BE2C (cell line): ENCODE results near the gene MOCS3.
A peak's percentile ranks its signal among the peaks of the same experiment; 100 is the strongest.

ENCODE experiments used
- DNase-seq: peaks from one replicate; pipeline ENCODE4 v3.0.0-alpha.2; 2020
- H3K27me3 ChIP-seq: fragments of 250-450 bp; sonication (Bioruptor Pico); 2 replicates; pipeline ENCODE4 v1.5.1; 2020; ENCODE audit warnings: mild to moderate bottlenecking
- H3K36me3 ChIP-seq: fragments of 250-450 bp; sonication (Bioruptor Pico); 2 replicates; pipeline ENCODE4 v1.5.1; 2020; ENCODE audit warnings: mild to moderate bottlenecking
- H3K4me1 ChIP-seq: fragments of 250-450 bp; sonication (Bioruptor Pico); 2 replicates; pipeline ENCODE4 v1.5.1; 2020
- H3K4me3 ChIP-seq: 2 replicates; pipeline ENCODE4 v1.5.1; 2011; ENCODE audit warnings: low read depth, low read length
- H3K9me3 ChIP-seq: fragments of 250-450 bp; sonication (Bioruptor Pico); 2 replicates; pipeline ENCODE4 v1.5.1; 2020
- CTCF ChIP-seq: IDR thresholded peaks from 2 replicates; pipeline ENCODE4 v1.5.1; 2012; ENCODE audit warnings: mild to moderate bottlenecking, low read depth, low read length

Gene MOCS3

GRCh38 chr20:50930139-50930975, 28.3 kb upstream of the MOCS3 start:
- H3K36me3 ChIP-seq: peaks cover 57% of the 10 kb centered on the region
- peak; percentile 24 for DNase-seq
- no peaks in the 10 kb centered on the region for H3K9me3 ChIP-seq
- H3K4me3 ChIP-seq: peak overlapping the region; percentile 94
- no peaks in the 10 kb centered on the region for H3K27me3 ChIP-seq
- no peaks in the 10 kb centered on the region for H3K4me1 ChIP-seq
- TF ChIP-seq CTCF: no peak

- Histone ChIP-seq H3K36me3 (peaks cover 57% of the 10 kb centered on the region), H3K9me3 (no peaks in the 10 kb centered on the region)
Measured at GRCh38 chr20:50930976-50931305, 27.7 kb upstream of the MOCS3 start.

DNA sequence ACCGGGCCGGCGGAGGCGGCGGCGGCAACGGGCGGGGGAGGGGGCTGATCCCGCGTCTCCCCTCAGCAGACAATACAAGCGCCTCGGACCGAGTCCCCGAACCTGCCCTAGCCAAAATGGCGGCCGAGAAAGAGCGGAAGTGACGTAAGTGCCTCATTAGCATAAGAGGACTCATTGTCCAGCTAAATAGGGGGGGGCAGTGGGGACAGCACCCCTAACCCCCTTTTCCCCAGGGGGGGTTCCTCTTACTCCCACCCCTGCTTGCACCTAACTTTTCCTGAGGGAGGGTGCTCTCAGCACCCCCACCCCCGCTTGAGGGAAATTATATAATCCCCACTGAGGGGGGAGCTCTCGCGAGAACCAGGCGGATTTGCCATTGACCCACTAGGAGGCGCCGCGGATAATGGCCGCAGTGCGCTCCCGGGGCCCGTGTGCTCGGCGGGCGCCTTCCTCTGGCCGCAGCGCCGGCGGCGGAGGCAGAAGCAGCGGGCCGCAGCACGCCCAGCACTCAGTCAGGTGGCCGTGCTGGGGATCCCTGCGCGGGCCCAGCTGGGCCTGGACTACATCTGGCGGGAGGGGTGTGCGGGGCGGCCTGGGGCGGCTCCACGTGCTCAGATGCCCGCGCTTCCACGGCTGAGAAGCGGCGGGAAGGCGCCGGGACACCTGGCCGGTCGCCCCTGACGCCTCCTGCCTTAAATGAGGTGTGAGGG, 27.2 kb upstream of the MOCS3 start, which contains the start of gene ADNP:
ADNP (minus strand) TSS at position 132 of the 710 bp plus-strand sequence. CDS start 27,441 bp downstream, outside the sequence.
- TF ChIP-seq CTCF: peak; percentile 61
- DNase-seq: peak; percentile 92
- H3K36me3 ChIP-seq: peaks cover 52% of the 10 kb centered on the region

More at GRCh38 chr20:50930976-50931305, 27.7 kb upstream of the MOCS3 start:
- H3K27me3 ChIP-seq: no peaks in the 10 kb centered on the region
- TF ChIP-seq CTCF: no peak; the same call in 1 of the 2 replicates
- no peak for DNase-seq
- H3K4me3 ChIP-seq: peak overlapping the region; percentile 60
- no peaks in the 10 kb centered on the region for H3K4me1 ChIP-seq

GRCh38 chr20:50932016-50932485, 26.6 kb upstream of the MOCS3 start:
- peak overlapping the region; percentile 60 for H3K4me3 ChIP-seq
- no peak for TF ChIP-seq CTCF
- no peaks in the 10 kb centered on the region for H3K4me1 ChIP-seq
- peaks cover 46% of the 10 kb centered on the region for H3K36me3 ChIP-seq
- DNase-seq: no peak
- no peaks in the 10 kb centered on the region for H3K27me3 ChIP-seq
- H3K9me3 ChIP-seq: no peaks in the 10 kb centered on the region

More for the DNA sequence above, 27.2 kb upstream of the MOCS3 start, which contains the start of gene ADNP:
- no peaks in the 10 kb centered on the region for H3K9me3 ChIP-seq
- no peaks in the 10 kb centered on the region for H3K27me3 ChIP-seq
- H3K4me3 ChIP-seq: peak within 1 kb of the TSS; percentile 94
- H3K4me1 ChIP-seq: no peaks in the 10 kb centered on the region

DNA sequence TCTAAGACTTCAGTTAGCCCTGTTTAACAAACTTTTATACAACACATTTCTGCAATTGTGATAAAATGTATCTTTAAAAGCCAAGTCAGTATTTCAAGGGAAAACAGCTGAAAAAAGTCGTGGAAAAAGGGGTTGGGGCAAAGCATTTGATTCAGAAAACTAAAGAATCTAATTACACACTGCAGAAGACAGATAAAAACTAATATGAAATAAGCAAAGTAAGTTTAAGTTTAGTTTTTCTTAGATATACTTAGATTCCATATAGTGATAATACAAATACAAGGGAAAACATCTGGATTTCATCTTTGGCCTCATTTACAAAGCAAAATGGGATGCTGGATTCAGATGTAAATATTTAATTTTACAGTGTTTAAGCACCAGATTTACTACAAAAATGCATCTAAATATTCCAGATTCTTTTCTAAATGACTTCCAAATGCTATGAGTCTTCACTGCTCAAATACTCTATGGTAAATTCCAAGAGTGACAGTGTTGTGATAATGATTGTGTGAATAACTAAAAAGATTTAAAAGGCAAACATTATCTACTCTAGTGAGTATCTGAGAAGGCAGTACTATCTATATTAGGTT, 25.8 kb upstream of the MOCS3 start:
- no peak overlapping the region for H3K4me3 ChIP-seq
- H3K27me3 ChIP-seq: no peaks in the 10 kb centered on the region
- no peak for DNase-seq
- no peaks in the 10 kb centered on the region for H3K4me1 ChIP-seq
- H3K36me3 ChIP-seq: peaks cover 38% of the 10 kb centered on the region
- TF ChIP-seq CTCF: no peak
- H3K9me3 ChIP-seq: no peaks in the 10 kb centered on the region
